GM19023 (cell line): ENCODE data around the gene AKR1D1.

Experiments
- ATAC-seq: cut with Tn5 transposase; IDR thresholded peaks from one replicate; pipeline ENCODE4 v1.9.1; 2021; ENCODE audit warnings: mild to moderate bottlenecking, moderate library complexity; ENCODE audit not compliant: unreplicated experiment

AKR1D1 gene

DNA sequence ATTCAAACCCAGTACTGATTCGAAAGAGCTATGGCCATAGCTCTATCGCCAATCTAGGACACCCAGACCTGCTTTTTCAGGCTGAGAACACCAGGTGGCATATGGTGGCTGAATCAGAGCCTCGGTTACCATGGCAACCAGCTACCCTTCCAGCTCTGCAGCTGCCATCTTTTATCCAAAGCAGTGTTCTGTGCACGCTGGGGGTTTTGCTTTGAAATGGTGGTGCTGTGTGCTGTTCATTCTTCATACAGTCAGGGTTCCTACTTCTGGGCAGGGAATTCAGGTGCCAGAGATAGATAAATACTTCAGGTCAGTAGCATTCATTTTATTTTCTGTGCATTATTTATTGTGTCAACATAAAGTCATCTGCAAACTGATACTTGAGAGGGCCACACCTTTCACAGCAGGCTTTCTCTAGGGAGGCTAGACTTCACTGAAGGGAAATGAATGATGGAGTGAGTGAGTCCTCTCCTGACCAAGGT lies 85.4 kb downstream of the AKR1D1 start:
- ATAC-seq = peak; percentile 100

DNA sequence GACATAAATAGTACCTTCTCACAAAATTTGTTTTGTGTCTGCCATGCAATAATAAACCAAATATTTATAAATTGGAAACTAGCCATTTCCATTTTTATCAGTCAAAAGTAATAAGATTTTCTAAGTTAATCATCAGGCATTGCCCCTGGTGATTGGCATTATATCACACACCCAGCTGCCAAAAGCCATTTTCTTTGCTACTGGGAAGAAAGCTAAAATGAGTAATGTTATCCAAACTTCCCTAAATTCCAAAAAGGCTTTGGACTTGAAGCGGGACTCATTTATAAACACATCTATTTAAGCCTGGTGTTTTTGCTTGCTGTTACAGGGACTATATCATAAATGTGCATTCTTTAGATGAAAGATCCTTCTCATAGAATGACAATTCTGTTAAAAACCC lies 86.0 kb downstream of the AKR1D1 start:
- no peak for ATAC-seq

DNA sequence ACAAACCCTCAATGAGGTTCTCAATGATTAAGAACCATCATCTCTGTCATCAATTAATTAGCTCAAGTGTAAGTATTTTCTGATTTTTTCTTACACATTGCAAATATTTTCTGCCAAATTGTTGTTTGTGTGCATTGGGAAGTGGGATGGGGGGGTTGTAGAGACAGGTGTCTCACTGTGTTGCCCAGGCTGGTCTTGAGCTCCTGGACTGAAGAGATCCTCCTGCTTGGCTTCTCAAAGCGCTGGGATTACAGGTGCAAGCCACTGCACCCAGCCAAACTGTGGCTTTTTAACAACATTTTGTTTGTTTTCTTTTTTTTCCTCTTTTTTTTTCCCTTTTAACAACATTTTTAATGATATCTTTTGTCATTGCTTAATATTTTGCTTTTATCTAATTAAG lies 87.5 kb downstream of the AKR1D1 start:
- ATAC-seq = no peak

DNA sequence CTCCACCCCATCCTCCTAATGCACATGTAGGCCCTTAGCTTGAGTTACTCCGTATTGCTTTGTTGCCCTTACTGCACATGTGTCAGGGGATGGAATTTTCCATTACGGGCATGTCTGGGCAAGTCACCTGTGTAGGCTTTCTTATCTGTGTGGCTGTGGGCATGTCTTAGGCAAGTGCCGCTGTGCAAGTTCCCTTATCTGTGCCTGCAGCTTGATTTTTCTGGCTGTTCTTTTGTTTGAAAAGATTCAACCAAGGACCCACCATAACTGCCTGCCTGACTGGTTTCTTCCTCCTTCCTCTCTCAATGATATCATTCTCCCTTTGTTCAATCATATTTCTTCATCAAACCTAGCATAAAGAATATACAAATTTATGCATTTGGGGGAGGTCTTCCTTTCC lies 88.5 kb downstream of the AKR1D1 start:
- ATAC-seq = no peak

DNA sequence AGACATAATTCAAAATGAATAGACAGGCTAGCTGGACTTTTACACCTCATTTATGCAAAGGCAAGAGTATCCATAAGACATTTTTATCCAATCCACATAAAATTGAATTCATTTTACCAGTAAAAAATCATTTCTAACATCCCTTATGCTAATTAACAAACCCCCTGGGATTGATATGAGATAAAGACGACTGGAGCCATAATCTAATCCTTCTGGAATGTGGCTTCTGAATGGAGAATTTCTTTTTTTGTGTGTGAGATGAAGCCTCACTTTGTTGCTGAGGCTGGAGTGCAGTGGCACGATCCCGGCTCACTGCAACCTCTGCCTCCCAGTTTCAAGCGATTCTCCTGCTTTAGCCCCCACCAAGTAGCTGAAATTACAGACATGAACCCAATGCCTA lies 90.4 kb downstream of the AKR1D1 start:
- no peak for ATAC-seq

DNA sequence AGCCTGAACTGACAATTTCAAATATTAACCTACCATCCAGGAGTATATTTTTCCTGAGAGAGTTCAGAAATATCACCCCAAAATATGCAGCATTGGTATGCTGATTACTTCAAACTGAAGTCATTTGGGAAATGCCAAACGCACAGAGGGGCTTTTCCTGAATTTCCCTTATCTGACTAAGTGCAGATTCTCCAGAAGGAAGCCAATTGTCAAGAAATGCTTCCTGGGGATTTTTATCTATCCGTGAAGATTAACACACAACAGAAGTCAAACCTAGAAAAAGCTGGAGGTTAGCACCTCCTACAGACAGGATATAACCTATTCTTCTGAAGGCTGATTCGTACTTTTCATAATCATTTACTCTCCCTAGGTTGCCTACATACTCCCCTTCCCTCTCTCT lies 91.0 kb downstream of the AKR1D1 start:
- no peak for ATAC-seq

DNA sequence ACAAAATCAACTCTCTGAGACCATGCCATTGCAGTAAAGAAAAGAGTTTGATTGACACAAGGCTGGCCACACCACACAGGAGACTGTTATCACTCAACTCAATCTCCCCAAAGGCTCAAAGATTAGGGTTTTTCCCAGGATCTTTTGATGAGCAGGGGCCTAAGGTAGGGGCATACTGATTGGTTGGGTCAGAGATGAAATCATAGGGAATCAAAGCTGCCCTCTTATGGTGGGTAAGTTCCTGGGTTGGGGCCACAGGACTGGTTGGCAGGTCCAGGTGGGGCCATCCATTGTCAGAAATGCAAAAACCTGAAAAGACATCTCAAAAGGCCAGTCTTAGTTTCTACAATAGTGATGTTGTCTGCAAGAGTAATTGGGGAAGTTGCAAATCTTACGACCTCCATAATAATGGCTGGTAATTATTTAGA lies 91.6 kb downstream of the AKR1D1 start:
- no peak for ATAC-seq
